K562 (cell line): ENCODE measurements around the gene RNF212B. TPM values are rescaled to one million over a fixed set of nuclear protein-coding genes. Genes with fewer than 3 reads are reported as not detected.
A peak's percentile ranks its signal among the peaks of the same experiment; 100 is the strongest.

Experiments
- ARID3A ChIP-seq: IDR thresholded peaks from 2 replicates; pipeline ENCODE4 v1.6.1; 2012; ENCODE audit warnings: low read depth, low read length, improper control_type of control experiment, borderline replicate concordance
- DPF2 ChIP-seq: fragments of 450-650 bp; IDR thresholded peaks from 2 replicates; pipeline ENCODE4 v1.6.1; 2016
- MITF ChIP-seq: IDR thresholded peaks from 2 replicates; pipeline ENCODE4 v1.6.1; 2014; ENCODE audit warnings: antibody characterized with exemption
- POLR2H ChIP-seq: IDR thresholded peaks from 2 replicates; pipeline ENCODE4 v1.6.1; 2016; ENCODE audit warnings: missing genetic modification characterization, low read depth, mild to moderate bottlenecking, control low read depth, missing compliant biosample characterization, moderate library complexity
- RBM25 ChIP-seq: fragments of 200-400 bp; formaldehyde crosslinking; IDR thresholded peaks from 2 replicates; pipeline ENCODE4 v1.6.1; 2018; ENCODE audit warnings: low read length, low read depth, moderate library complexity; ENCODE audit not compliant: severe bottlenecking
- REST ChIP-seq, 2 experiments: fragments of 450-650 bp; formaldehyde crosslinking in 1 of 2; IDR thresholded peaks; 2 replicates each; pipeline versions ENCODE4 v1.4.0 to v1.6.1; 2014 to 2020; ENCODE audit warnings: mild to moderate bottlenecking in 2 of 2, borderline replicate concordance in 1 of 2, low read depth in 1 of 2
- TRIM25 ChIP-seq: fragments of 450-650 bp; IDR thresholded peaks from 2 replicates; pipeline ENCODE4 v1.7.0; 2016; ENCODE audit warnings: borderline replicate concordance
- ZBTB5 ChIP-seq: fragments of 450-650 bp; IDR thresholded peaks from 2 replicates; pipeline ENCODE4 v1.6.1; 2017; ENCODE audit warnings: antibody characterized with exemption
- ZNF124 ChIP-seq: sonication (generic); formaldehyde crosslinking; IDR thresholded peaks from 2 replicates; pipeline ENCODE4 v1.8.1; 2022; ENCODE audit warnings: missing genetic modification reagents
- ZNF311 ChIP-seq: fragments of 250-450 bp; sonication (Bioruptor Pico); IDR thresholded peaks from 2 replicates; pipeline ENCODE4 v1.4.0; 2020; ENCODE audit warnings: mild to moderate bottlenecking, moderate library complexity
- polyA plus RNA-seq, 8 experiments: library from polyadenylated mRNA; depleted of rRNA in 4 of 8; stranded (reverse) in 5 of 8; unstranded in 3 of 8; fragments of >200 nt; fragmentation: Nextera tagmentation in 2 of 8; fragmentation: Illumina TruSeq in 1 of 8; extraction: Ambion mirVana in 2 of 8; extraction: Trizol in 1 of 8; gene quantifications; 2 replicates each; pipeline versions ENCODE4 v1.2.1 to v1.2.3, GENCODE V29; 2011 to 2014; ENCODE audit warnings: inconsistent platforms in 1 of 8, missing spikeins in 1 of 8
- total RNA-seq, 7 experiments: library from RNA; depleted of rRNA in 6 of 7; stranded (reverse); fragments of >200 nt in 6 of 7; fragmentation: Illumina TruSeq in 2 of 7; extraction: Trizol in 2 of 7; gene quantifications; 2 replicates each; pipeline versions ENCODE4 v1.2.1 to v1.2.3, GENCODE V29; 2011 to 2021; ENCODE audit warnings: low replicate concordance in 1 of 7

The RNF212B gene
- total and polyA plus RNA-seq, 9 of the 15 experiments (the other 6 are each of a cell fraction or from before 2014, with no cell fraction given): 0.15 to 0.43 (median 0.27) TPM; not detected in 3

GRCh38 chr14:23294734-23295561 lies 57.2 kb downstream of the RNF212B start (continued):
- peak; percentile 62; the same call in 1 of the 2 replicates for TF ChIP-seq REST (IDR thresholded peaks at IDR 0.05; ENCODE audit: borderline replicate concordance)
- no peak for TF ChIP-seq REST (CRISPR knock-in tag; IDR thresholded peaks at IDR 0.05; ENCODE audit: low read depth)
- peak; percentile 85 for TF ChIP-seq DPF2
- TF ChIP-seq ARID3A: 0 out of 2 replicates have a peak, but pooled peaks have one; percentile 16
- TF ChIP-seq RBM25: no peak
- no peak; the same call in 1 of the 2 replicates for TF ChIP-seq ZBTB5
- no peak for TF ChIP-seq TRIM25
- TF ChIP-seq ZNF124 (CRISPR knock-in tag): no peak
- TF ChIP-seq POLR2H: no peak
- no peak for TF ChIP-seq ZNF311 (CRISPR knock-in tag)
- TF ChIP-seq MITF: no peak
